Measurements from ENCODE around the gene RRAGB. TPM values are rescaled to one million over a fixed set of nuclear protein-coding genes. Genes with fewer than 3 reads are reported as not detected.
"Not testable (repeated sequence)": the region's sequence is repeated elsewhere in the genome, so short reads cannot be mapped to it uniquely, and the experiment has no call there.

The RRAGB gene
- total RNA-seq, 4 donors from 2014 or later, result 25.9 to 48.8 (median 42.2) TPM

DNA sequence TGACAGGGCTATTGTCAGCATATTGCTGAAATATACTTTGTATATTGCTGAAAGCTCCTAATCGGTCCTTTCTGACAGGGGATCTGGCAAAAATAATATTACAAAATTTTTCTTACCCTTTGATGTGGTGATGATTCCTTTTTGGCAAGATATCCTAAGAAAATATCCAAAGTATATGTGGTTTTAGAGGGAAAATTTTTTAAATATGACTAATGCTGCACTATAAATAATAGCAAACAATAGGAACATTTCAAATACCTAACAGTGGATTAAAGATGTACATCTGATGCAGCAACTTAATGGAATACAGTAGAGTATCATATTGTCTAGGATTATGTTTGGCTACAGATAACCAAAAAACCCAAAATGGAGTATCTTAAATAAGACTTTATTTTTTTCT, 49.6 kb downstream of the RRAGB start:
- no peak for TF ChIP-seq POLR2A (IDR thresholded peaks at IDR 0.05)
- TF ChIP-seq, protein P1, sequence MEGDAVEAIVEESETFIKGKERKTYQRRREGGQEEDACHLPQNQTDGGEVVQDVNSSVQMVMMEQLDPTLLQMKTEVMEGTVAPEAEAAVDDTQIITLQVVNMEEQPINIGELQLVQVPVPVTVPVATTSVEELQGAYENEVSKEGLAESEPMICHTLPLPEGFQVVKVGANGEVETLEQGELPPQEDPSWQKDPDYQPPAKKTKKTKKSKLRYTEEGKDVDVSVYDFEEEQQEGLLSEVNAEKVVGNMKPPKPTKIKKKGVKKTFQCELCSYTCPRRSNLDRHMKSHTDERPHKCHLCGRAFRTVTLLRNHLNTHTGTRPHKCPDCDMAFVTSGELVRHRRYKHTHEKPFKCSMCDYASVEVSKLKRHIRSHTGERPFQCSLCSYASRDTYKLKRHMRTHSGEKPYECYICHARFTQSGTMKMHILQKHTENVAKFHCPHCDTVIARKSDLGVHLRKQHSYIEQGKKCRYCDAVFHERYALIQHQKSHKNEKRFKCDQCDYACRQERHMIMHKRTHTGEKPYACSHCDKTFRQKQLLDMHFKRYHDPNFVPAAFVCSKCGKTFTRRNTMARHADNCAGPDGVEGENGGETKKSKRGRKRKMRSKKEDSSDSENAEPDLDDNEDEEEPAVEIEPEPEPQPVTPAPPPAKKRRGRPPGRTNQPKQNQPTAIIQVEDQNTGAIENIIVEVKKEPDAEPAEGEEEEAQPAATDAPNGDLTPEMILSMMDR (IDR thresholded peaks at IDR 0.05), result no peak
- intact Hi-C loops (cut with DNase I; ENCODE audit: low total_unique reads), result no loop called here
- no peaks in the 10 kb centered on the region for H3K36me3 ChIP-seq
- no peak overlapping the region for H3K27ac ChIP-seq
- no peak overlapping the region for H3K4me3 ChIP-seq
- H3K27me3 ChIP-seq, result no peaks in the 10 kb centered on the region
- H3K4me1 ChIP-seq, result no peaks in the 10 kb centered on the region
- no peak for DNase-seq
- no peaks in the 10 kb centered on the region for H3K9me3 ChIP-seq

DNA sequence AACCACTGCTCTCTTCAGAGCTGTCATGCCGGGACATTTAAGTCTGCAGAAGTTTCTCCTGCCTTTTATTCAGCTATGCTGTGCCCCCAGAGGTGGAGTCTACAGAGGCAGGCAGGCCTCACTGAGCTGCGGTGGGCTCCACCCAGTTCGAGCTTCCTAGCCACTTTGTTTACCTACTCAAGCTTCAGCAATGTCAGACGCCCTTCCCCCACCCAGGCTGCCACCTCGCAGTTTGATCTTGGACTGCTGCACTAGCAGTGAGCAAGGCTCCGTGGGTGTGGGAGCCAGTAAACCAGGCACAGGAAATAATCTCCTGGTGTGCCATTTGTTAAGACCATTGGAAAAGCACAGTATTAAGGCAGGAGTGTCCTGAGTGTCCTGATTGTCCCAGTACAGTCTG, 56.9 kb downstream of the RRAGB start:
- H3K27ac ChIP-seq; H3K9me3 ChIP-seq; intact Hi-C loops (cut with DNase I; ENCODE audit: low total_unique reads); H3K36me3 ChIP-seq; DNase-seq; H3K27me3 ChIP-seq; H3K4me1 ChIP-seq; H3K4me3 ChIP-seq: not testable (repeated sequence)

- H3K36me3 ChIP-seq, result no peaks in the 10 kb centered on the region
- H3K4me1 ChIP-seq, result no peaks in the 10 kb centered on the region
- no peaks in the 10 kb centered on the region for H3K27me3 ChIP-seq
- no peak overlapping the region for H3K27ac ChIP-seq
- DNase-seq, result no peak
- intact Hi-C loops (cut with DNase I; ENCODE audit: low total_unique reads), result no loop called here
- TF ChIP-seq, protein P1 (IDR thresholded peaks at IDR 0.05), result no peak
- no peak for TF ChIP-seq POLR2A (IDR thresholded peaks at IDR 0.05)
- H3K9me3 ChIP-seq, result no peaks in the 10 kb centered on the region
- H3K4me3 ChIP-seq, result no peak overlapping the region
Measured at GRCh38 chrX:55777596-55777995, 60.0 kb downstream of the RRAGB start.

DNA sequence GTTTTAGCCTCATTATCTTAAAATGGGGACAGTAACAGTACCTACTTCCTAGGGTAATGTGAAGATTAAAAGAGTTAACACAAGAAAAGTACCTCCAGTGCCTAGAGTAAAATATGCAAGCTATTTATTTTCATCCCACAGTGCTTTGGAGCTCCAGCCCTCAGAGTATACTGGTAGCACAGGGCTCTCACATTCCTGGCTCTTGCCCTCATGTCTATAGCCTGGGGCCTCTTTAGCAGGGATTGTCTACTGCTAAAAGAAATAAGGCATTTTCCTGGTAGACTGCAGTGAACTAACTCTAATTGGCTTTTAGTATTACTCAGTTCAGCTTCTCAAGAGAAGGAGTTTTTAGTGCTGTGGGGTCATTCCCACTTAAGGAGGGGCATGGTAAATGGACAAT, 60.8 kb downstream of the RRAGB start:
- no peak for DNase-seq
- Histone ChIP-seq H3K36me3 (no peaks in the 10 kb centered on the region), H3K27ac (no peak overlapping the region), H3K27me3 (no peaks in the 10 kb centered on the region), H3K4me3 (no peak overlapping the region), H3K4me1 (no peaks in the 10 kb centered on the region), H3K9me3 (no peaks in the 10 kb centered on the region)
- intact Hi-C loops (cut with DNase I; ENCODE audit: low total_unique reads), result no loop called here
- no peak for TF ChIP-seq POLR2A (IDR thresholded peaks at IDR 0.05)
- TF ChIP-seq, protein P1 (IDR thresholded peaks at IDR 0.05), result no peak

DNA sequence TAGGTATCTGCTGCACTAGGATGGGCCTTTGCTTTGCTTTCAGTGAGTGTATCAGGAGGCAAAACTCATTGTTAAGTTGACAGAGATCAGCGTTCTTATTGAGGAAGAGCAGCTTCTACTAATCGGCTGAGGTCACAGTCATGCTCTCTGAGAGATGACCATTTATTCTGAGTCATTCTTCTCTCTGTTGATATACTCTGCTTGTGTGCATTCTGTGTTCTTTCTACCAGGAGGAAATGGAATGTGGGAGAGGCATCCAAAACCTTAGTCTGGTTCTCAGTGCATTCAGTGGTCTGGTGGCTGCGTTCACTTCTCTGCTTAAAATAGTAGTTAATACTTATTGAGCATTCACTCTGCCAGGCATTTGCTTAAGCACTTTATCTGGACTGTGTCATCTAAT, 66.2 kb downstream of the RRAGB start:
- intact Hi-C loops (cut with DNase I; ENCODE audit: low total_unique reads), result no loop called here
- H3K9me3 ChIP-seq, result no peaks in the 10 kb centered on the region
- TF ChIP-seq POLR2A (IDR thresholded peaks at IDR 0.05), result no peak
- TF ChIP-seq, protein P1 (IDR thresholded peaks at IDR 0.05), result no peak
- no peaks in the 10 kb centered on the region for H3K4me1 ChIP-seq
- H3K27me3 ChIP-seq, result no peaks in the 10 kb centered on the region
- no peak for DNase-seq
- no peak overlapping the region for H3K27ac ChIP-seq
- no peaks in the 10 kb centered on the region for H3K36me3 ChIP-seq
- no peak overlapping the region for H3K4me3 ChIP-seq

DNA sequence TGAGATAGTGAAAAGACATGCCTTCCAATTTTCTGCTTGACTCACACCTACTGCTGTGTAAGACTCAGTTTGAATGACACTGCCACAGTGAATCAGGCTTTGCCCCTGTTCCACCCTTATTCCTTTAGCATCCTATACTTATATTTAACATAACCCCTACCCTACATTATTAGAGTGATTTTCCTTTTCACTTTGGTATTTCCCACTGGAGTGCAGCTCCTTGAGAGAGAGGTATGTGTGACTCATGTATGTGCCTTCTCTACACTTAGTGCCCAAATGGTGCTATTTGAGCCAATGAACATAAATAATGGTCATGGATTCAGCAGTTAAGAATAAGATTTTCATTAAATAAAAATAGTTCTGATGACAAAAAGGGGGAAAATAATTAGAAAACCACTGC, 69.5 kb downstream of the RRAGB start:
- no peak overlapping the region for H3K4me3 ChIP-seq
- H3K4me1 ChIP-seq, result no peaks in the 10 kb centered on the region
- H3K27me3 ChIP-seq, result no peaks in the 10 kb centered on the region
- H3K36me3 ChIP-seq, result no peaks in the 10 kb centered on the region
- intact Hi-C loops (cut with DNase I; ENCODE audit: low total_unique reads), result no loop called here
- no peaks in the 10 kb centered on the region for H3K9me3 ChIP-seq
- DNase-seq, result no peak
- no peak for TF ChIP-seq POLR2A (IDR thresholded peaks at IDR 0.05)
- TF ChIP-seq, protein P1 (IDR thresholded peaks at IDR 0.05), result no peak
- no peak overlapping the region for H3K27ac ChIP-seq

All from uterus (tissue), 4 donors.